ENCODE results near the gene OXSR1.

DNA sequence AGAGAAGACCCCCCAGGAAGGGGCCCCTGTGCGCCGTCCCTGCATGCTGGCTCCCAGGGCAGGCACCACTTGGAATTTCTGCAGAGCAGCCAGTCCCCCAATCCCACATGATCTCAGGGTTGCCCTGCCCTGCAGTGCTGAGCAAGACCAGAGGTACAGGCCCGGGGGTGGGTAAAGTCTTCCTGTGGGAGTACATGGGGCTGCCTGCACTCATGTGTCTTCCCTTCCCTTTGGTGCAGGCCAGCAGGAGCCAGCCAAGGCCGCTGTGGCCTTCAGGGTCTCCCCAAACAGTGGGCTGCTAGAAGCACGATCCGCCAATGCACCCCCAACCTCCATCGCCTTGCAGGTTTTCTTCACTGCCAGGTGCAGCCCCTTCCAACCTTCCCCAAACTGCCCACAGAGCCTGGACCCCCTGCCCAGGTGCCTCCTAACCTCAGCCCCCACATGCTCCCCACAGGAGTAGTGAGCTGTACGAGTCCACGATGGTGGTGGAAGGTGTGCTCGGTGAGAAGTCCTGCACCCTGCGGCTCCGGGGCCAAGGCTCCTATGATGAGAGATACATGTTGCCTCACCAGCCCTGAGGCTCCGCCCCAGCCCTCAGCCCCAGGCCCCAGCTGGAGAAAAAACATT is 43.4 kb upstream of the OXSR1 start:
- no peak for TF ChIP-seq POLR2AphosphoS5 (IDR thresholded peaks at IDR 0.05; ENCODE audit: low read depth, low read length)
- no peak for TF ChIP-seq TAF1 (IDR thresholded peaks at IDR 0.05; ENCODE audit: low read depth, low read length)
- TF ChIP-seq POLR2A (IDR thresholded peaks at IDR 0.05; ENCODE audit: low read depth, low read length), result no peak

All from GM12891 (cell line).